ENCODE data around the gene ACTRT2. TPM values are rescaled to one million over a fixed set of nuclear protein-coding genes. Genes with fewer than 3 reads are reported as not detected.

Gene ACTRT2
- total and polyA plus RNA-seq, 2 of the 8 experiments (the other 6 are each of a cell fraction or from before 2014, with no cell fraction given) = not detected

DNA sequence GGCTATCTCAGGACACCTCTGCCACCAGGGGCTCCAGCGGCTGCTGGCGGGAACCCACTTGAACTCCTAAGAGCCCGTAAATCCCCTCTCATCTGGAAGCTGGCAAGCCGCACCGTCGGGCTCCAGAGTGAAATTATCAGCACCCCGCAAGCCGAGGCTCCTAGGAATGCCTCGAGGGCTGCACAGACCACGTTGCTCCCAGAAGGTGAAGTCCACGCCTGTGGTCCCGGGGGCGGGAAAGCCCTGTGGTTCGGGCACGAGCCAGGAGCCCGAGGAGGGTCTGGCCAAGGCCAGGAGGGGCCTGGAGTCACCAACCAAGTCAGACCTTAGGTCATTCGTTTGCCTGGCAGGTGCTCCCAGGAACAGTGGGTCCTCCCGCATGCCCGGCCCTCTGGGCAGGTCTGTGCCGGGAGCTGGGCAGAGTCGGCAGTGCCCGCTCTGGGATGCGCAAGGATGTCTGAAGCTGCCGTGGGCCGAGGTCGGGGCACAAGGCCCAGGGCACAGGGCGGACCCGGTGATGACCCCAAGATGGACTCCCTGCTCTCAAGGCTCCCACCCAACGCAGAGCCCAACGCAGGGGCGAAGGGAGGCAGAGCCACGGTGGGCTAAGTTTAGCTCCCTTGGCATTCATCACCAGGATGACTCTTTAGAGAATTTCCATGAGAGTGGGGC is 8.9 kb downstream of the ACTRT2 start (continued):
- TF ChIP-seq, protein P1, sequence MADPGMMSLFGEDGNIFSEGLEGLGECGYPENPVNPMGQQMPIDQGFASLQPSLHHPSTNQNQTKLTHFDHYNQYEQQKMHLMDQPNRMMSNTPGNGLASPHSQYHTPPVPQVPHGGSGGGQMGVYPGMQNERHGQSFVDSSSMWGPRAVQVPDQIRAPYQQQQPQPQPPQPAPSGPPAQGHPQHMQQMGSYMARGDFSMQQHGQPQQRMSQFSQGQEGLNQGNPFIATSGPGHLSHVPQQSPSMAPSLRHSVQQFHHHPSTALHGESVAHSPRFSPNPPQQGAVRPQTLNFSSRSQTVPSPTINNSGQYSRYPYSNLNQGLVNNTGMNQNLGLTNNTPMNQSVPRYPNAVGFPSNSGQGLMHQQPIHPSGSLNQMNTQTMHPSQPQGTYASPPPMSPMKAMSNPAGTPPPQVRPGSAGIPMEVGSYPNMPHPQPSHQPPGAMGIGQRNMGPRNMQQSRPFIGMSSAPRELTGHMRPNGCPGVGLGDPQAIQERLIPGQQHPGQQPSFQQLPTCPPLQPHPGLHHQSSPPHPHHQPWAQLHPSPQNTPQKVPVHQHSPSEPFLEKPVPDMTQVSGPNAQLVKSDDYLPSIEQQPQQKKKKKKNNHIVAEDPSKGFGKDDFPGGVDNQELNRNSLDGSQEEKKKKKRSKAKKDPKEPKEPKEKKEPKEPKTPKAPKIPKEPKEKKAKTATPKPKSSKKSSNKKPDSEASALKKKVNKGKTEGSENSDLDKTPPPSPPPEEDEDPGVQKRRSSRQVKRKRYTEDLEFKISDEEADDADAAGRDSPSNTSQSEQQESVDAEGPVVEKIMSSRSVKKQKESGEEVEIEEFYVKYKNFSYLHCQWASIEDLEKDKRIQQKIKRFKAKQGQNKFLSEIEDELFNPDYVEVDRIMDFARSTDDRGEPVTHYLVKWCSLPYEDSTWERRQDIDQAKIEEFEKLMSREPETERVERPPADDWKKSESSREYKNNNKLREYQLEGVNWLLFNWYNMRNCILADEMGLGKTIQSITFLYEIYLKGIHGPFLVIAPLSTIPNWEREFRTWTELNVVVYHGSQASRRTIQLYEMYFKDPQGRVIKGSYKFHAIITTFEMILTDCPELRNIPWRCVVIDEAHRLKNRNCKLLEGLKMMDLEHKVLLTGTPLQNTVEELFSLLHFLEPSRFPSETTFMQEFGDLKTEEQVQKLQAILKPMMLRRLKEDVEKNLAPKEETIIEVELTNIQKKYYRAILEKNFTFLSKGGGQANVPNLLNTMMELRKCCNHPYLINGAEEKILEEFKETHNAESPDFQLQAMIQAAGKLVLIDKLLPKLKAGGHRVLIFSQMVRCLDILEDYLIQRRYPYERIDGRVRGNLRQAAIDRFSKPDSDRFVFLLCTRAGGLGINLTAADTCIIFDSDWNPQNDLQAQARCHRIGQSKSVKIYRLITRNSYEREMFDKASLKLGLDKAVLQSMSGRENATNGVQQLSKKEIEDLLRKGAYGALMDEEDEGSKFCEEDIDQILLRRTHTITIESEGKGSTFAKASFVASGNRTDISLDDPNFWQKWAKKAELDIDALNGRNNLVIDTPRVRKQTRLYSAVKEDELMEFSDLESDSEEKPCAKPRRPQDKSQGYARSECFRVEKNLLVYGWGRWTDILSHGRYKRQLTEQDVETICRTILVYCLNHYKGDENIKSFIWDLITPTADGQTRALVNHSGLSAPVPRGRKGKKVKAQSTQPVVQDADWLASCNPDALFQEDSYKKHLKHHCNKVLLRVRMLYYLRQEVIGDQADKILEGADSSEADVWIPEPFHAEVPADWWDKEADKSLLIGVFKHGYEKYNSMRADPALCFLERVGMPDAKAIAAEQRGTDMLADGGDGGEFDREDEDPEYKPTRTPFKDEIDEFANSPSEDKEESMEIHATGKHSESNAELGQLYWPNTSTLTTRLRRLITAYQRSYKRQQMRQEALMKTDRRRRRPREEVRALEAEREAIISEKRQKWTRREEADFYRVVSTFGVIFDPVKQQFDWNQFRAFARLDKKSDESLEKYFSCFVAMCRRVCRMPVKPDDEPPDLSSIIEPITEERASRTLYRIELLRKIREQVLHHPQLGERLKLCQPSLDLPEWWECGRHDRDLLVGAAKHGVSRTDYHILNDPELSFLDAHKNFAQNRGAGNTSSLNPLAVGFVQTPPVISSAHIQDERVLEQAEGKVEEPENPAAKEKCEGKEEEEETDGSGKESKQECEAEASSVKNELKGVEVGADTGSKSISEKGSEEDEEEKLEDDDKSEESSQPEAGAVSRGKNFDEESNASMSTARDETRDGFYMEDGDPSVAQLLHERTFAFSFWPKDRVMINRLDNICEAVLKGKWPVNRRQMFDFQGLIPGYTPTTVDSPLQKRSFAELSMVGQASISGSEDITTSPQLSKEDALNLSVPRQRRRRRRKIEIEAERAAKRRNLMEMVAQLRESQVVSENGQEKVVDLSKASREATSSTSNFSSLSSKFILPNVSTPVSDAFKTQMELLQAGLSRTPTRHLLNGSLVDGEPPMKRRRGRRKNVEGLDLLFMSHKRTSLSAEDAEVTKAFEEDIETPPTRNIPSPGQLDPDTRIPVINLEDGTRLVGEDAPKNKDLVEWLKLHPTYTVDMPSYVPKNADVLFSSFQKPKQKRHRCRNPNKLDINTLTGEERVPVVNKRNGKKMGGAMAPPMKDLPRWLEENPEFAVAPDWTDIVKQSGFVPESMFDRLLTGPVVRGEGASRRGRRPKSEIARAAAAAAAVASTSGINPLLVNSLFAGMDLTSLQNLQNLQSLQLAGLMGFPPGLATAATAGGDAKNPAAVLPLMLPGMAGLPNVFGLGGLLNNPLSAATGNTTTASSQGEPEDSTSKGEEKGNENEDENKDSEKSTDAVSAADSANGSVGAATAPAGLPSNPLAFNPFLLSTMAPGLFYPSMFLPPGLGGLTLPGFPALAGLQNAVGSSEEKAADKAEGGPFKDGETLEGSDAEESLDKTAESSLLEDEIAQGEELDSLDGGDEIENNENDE (IDR thresholded peaks at IDR 0.05; ENCODE audit: insufficient replicate concordance, low read length) = no peak
- TF ChIP-seq ZNF274 (IDR thresholded peaks at IDR 0.05; ENCODE audit: borderline replicate concordance, extremely low read depth, low read length) = no peak
- no peak for TF ChIP-seq YY1 (IDR thresholded peaks at IDR 0.05; ENCODE audit: low read depth, low read length)
- TF ChIP-seq TAF1 (IDR thresholded peaks at IDR 0.05; ENCODE audit: low read depth, low read length) = no peak

All from H1 (cell line).